Muscle of leg (tissue), 11 donors: ENCODE data around the gene SRRM4. TPM values are rescaled to one million over a fixed set of nuclear protein-coding genes. Genes with fewer than 3 reads are reported as not detected.
"Not testable (repeated sequence)": the region's sequence is repeated elsewhere in the genome, so short reads cannot be mapped to it uniquely, and the experiment has no call there.

Source experiments
- DNase-seq: peaks from one replicate; pipeline ENCODE4 v3.0.0; 2013
- H3K27ac ChIP-seq: one replicate; pipeline ENCODE4 v1.5.1; 2013; ENCODE audit warnings: mild to moderate bottlenecking, low read length, control low read depth
- H3K27me3 ChIP-seq: one replicate; pipeline ENCODE4 v1.6.1; 2013; ENCODE audit warnings: low read length; ENCODE audit not compliant: control insufficient read depth, insufficient read depth
- H3K36me3 ChIP-seq: one replicate; pipeline ENCODE4 v1.6.1; 2013; ENCODE audit warnings: low read length; ENCODE audit not compliant: control insufficient read depth, insufficient read depth
- H3K4me1 ChIP-seq: one replicate; pipeline ENCODE4 v1.6.1; 2013; ENCODE audit warnings: low read length; ENCODE audit not compliant: control insufficient read depth, insufficient read depth
- H3K4me3 ChIP-seq: one replicate; pipeline ENCODE4 v1.5.1; 2013; ENCODE audit warnings: low read length, control low read depth
- H3K9me3 ChIP-seq: replicated peaks from 2 replicates; pipeline ENCODE4 v1.6.1; 2013; ENCODE audit warnings: low read depth, low read length; ENCODE audit not compliant: control insufficient read depth
- WGBS: methylation state at CpG from one replicate; pipeline ENCODE4 v1.1.5; 2013; ENCODE audit warnings: missing lambda C conversion rate; ENCODE audit not compliant: insufficient coverage; 5-methylcytosine and 5-hydroxymethylcytosine counted together
- polyA plus RNA-seq, 8 donors: library from polyadenylated mRNA; unstranded; fragments of 120-200 nt; gene quantifications; one replicate each; pipeline versions ENCODE4 v1.2.1 to v1.2.3, GENCODE V29; 2013; ENCODE audit warnings: inconsistent platforms in 1 of 8, low replicate concordance in 1 of 8; ENCODE audit not compliant: insufficient read length in 8 of 8, insufficient read depth in 1 of 8
- total RNA-seq: library from RNA; stranded (reverse); fragments of 120-200 nt; gene quantifications from one replicate; pipeline ENCODE4 v1.2.4, GENCODE V29; 2013

The SRRM4 gene
- total and polyA plus RNA-seq, 9 donors, result 0.13 to 0.44 (median 0.21) TPM

- Histone ChIP-seq H3K4me1 (no peaks in the 10 kb centered on the region), H3K9me3 (no peaks in the 10 kb centered on the region), H3K4me3 (no peak overlapping the region), H3K27me3 (no peaks in the 10 kb centered on the region), H3K27ac (no peak overlapping the region), H3K36me3 (no peaks in the 10 kb centered on the region)
- WGBS, result 97% methylated on average over 3 of the region's 3 CpGs
- DNase-seq, result no peak
Measured at GRCh38 chr12:119025786-119026185, 44.4 kb downstream of the SRRM4 start.

- not testable (repeated sequence) for H3K27ac ChIP-seq, H3K4me1 ChIP-seq, H3K4me3 ChIP-seq, H3K27me3 ChIP-seq, H3K36me3 ChIP-seq, DNase-seq, H3K9me3 ChIP-seq
- WGBS, result 95% methylated on average over 5 of the region's 14 CpGs
Measured at GRCh38 chr12:119033332-119033731, 52.0 kb downstream of the SRRM4 start.

GRCh38 chr12:119036878-119037825 lies 55.8 kb downstream of the SRRM4 start:
- Histone ChIP-seq H3K9me3 (no peaks in the 10 kb centered on the region), H3K4me3 (no peak overlapping the region), H3K27me3 (no peaks in the 10 kb centered on the region), H3K36me3 (no peaks in the 10 kb centered on the region), H3K27ac (no peak overlapping the region), H3K4me1 (no peaks in the 10 kb centered on the region)
- WGBS, result no CpG with 5 or more reads among the region's 17 CpGs
- peak; percentile 11 for DNase-seq

- H3K4me1 ChIP-seq, result no peaks in the 10 kb centered on the region
- H3K27me3 ChIP-seq, result no peaks in the 10 kb centered on the region
- H3K36me3 ChIP-seq, result no peaks in the 10 kb centered on the region
- no peak overlapping the region for H3K4me3 ChIP-seq
- H3K9me3 ChIP-seq, result no peaks in the 10 kb centered on the region
- no peak for DNase-seq
- no peak overlapping the region for H3K27ac ChIP-seq
- WGBS, result 70% methylated on average over 3 of the region's 6 CpGs
Measured at GRCh38 chr12:119044094-119044493, 62.8 kb downstream of the SRRM4 start.

- DNase-seq, result no peak
- Histone ChIP-seq H3K9me3 (no peaks in the 10 kb centered on the region), H3K4me1 (no peaks in the 10 kb centered on the region), H3K27ac (no peak overlapping the region), H3K4me3 (no peak overlapping the region), H3K27me3 (no peaks in the 10 kb centered on the region), H3K36me3 (no peaks in the 10 kb centered on the region)
- no CpG with 5 or more reads among the region's 2 CpGs for WGBS
Measured at GRCh38 chr12:119047641-119048040, 66.3 kb downstream of the SRRM4 start.

GRCh38 chr12:119050663-119051062 lies 69.3 kb downstream of the SRRM4 start:
- Histone ChIP-seq H3K27me3 (no peaks in the 10 kb centered on the region), H3K9me3 (no peaks in the 10 kb centered on the region), H3K4me3 (no peak overlapping the region), H3K27ac (no peak overlapping the region), H3K36me3 (no peaks in the 10 kb centered on the region), H3K4me1 (no peaks in the 10 kb centered on the region)
- DNase-seq, result no peak

- no peak for DNase-seq
- Histone ChIP-seq H3K36me3 (no peaks in the 10 kb centered on the region), H3K4me3 (no peak overlapping the region), H3K27me3 (no peaks in the 10 kb centered on the region), H3K4me1 (no peaks in the 10 kb centered on the region), H3K27ac (no peak overlapping the region), H3K9me3 (no peaks in the 10 kb centered on the region)
- no CpG with 5 or more reads among the region's 4 CpGs for WGBS
Measured at GRCh38 chr12:119051474-119051873, 70.1 kb downstream of the SRRM4 start.

- no peak for DNase-seq
- Histone ChIP-seq H3K27me3 (no peaks in the 10 kb centered on the region), H3K4me1 (no peaks in the 10 kb centered on the region), H3K36me3 (no peaks in the 10 kb centered on the region), H3K9me3 (no peaks in the 10 kb centered on the region), H3K4me3 (no peak overlapping the region), H3K27ac (no peak overlapping the region)
- WGBS, result 85% methylated on average over 5 of the region's 5 CpGs
Measured at GRCh38 chr12:119052001-119052400, 70.7 kb downstream of the SRRM4 start.

- 45% methylated on average over 2 of the region's 3 CpGs for WGBS
- Histone ChIP-seq H3K36me3 (no peaks in the 10 kb centered on the region), H3K27ac (no peak overlapping the region), H3K27me3 (no peaks in the 10 kb centered on the region), H3K4me3 (no peak overlapping the region), H3K4me1 (no peaks in the 10 kb centered on the region), H3K9me3 (no peaks in the 10 kb centered on the region)
- no peak for DNase-seq
Measured at GRCh38 chr12:119055977-119056376, 74.6 kb downstream of the SRRM4 start.

- no peaks in the 10 kb centered on the region for H3K9me3 ChIP-seq
- H3K4me3 ChIP-seq, result no peak overlapping the region
- H3K27ac ChIP-seq, result no peak overlapping the region
- H3K27me3 ChIP-seq, result no peaks in the 10 kb centered on the region
- H3K36me3 ChIP-seq, result no peaks in the 10 kb centered on the region
- DNase-seq, result peak; percentile 71
- H3K4me1 ChIP-seq, result no peaks in the 10 kb centered on the region
- 30% methylated on average over 9 of the region's 16 CpGs for WGBS
Measured at GRCh38 chr12:119060847-119061796, 79.8 kb downstream of the SRRM4 start.
